HG02642 (cell line): ENCODE results near the gene MIER3.

ENCODE experiments used
- ATAC-seq: cut with Tn5 transposase; IDR thresholded peaks from one replicate; pipeline ENCODE4 v1.9.1; 2021; ENCODE audit warnings: mild to moderate bottlenecking; ENCODE audit not compliant: unreplicated experiment, poor library complexity

The MIER3 gene

GRCh38 chr5:56962286-56962685 lies 10.4 kb upstream of the MIER3 start:
- ATAC-seq, result no peak

GRCh38 chr5:56961746-56962145 lies 9.8 kb upstream of the MIER3 start:
- no peak for ATAC-seq

- no peak for ATAC-seq
Observed at GRCh38 chr5:56959326-56959725, 7.4 kb upstream of the MIER3 start.

GRCh38 chr5:56958595-56958994 lies 6.7 kb upstream of the MIER3 start:
- no peak for ATAC-seq

GRCh38 chr5:56954262-56954661 lies 2.3 kb upstream of the MIER3 start:
- ATAC-seq, result no peak

- peak; percentile 53 for ATAC-seq
Observed at GRCh38 chr5:56951126-56951945, 587 bp downstream of the MIER3 start.

GRCh38 chr5:56950626-56951125 lies 1.2 kb downstream of the MIER3 start:
- peak; percentile 53 for ATAC-seq

- no peak for ATAC-seq
Observed at GRCh38 chr5:56947052-56947451, 4.9 kb downstream of the MIER3 start.

GRCh38 chr5:56941981-56942380 lies 9.9 kb downstream of the MIER3 start:
- ATAC-seq, result no peak

GRCh38 chr5:56938858-56939257 lies 13.1 kb downstream of the MIER3 start:
- ATAC-seq, result no peak

- ATAC-seq, result no peak
Observed at GRCh38 chr5:56934325-56934724, 17.6 kb downstream of the MIER3 start.

- no peak for ATAC-seq
Observed at GRCh38 chr5:56922922-56923321, 29.0 kb downstream of the MIER3 start.

- no peak for ATAC-seq
Observed at GRCh38 chr5:56919942-56920662, 31.8 kb downstream of the MIER3 start.

GRCh38 chr5:56918054-56918453 lies 33.9 kb downstream of the MIER3 start:
- ATAC-seq, result no peak

- no peak for ATAC-seq
Observed at GRCh38 chr5:56917534-56917933, 34.4 kb downstream of the MIER3 start.

GRCh38 chr5:56914678-56915077 lies 37.2 kb downstream of the MIER3 start:
- no peak for ATAC-seq

GRCh38 chr5:56913766-56914165 lies 38.2 kb downstream of the MIER3 start:
- no peak for ATAC-seq

- peak; percentile 24 for ATAC-seq
Observed at GRCh38 chr5:56910210-56910965, 41.5 kb downstream of the MIER3 start.

GRCh38 chr5:56909294-56910209 lies 42.4 kb downstream of the MIER3 start, which contains the start of gene SETD9:
Gene SETD9 (plus strand): TSS chr5:56909596. CDS start chr5:56909646, 50 bp downstream.
- ATAC-seq, result peak; percentile 89

GRCh38 chr5:56908942-56909293 lies 43.0 kb downstream of the MIER3 start:
- peak; percentile 44 for ATAC-seq
